Astrocyte (in vitro differentiated cells and primary cell): Measurements from ENCODE around the gene FNDC3A.
"Not testable (repeated sequence)": the region's sequence is repeated elsewhere in the genome, so short reads cannot be mapped to it uniquely, and the experiment has no call there.

Experiments
- CTCF ChIP-seq: IDR thresholded peaks from 2 replicates; pipeline ENCODE4 v1.5.1; 2011; ENCODE audit warnings: low read depth, mild to moderate bottlenecking, inconsistent platforms, low read length, moderate library complexity; ENCODE audit not compliant: insufficient read depth
- EZH2 ChIP-seq: IDR thresholded peaks from 2 replicates; pipeline ENCODE4 v1.6.1; 2012; ENCODE audit warnings: mild to moderate bottlenecking, low read length, inconsistent platforms; ENCODE audit not compliant: insufficient read depth

DNA sequence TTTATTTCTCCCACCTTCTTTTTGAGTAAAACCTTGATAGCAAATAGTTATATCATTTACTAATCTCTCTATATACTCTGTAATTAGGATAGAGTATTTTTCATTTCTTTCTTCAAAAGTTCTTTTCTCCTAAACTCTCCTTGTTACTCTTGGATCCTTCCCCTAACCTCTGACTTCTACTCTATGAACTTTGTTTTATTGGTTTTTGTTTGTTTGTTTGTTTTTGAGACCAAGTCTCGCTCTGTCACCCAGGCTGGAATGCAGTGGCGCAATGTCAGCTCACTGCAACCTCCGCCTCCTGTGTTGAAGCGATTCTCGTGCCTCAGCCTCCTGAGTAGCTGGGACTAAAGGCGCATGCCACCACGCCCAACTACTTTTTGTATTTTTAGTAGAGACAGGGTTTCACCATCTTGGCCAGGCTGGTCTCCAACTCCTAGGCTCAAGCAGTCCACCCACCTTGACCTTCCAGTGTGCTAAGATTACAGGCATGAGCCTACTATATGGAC lies 161.5 kb downstream of the FNDC3A start:
- TF ChIP-seq EZH2, CTCF: not testable (repeated sequence)
